OCI-LY3 (cell line): Measurements from ENCODE around the gene TSPAN33.

Experiments used
- EZH2phosphoT487 ChIP-seq: fragments of 200-600 bp; shearing (Covaris generic); IDR thresholded peaks from 2 replicates; pipeline ENCODE4 v1.6.1; 2018; ENCODE audit warnings: antibody characterized with exemption, mixed run types, low read depth
- TF ChIP-seq, protein P1 (sequence below): fragments of 200-600, 300-600 bp; sonication (generic); IDR thresholded peaks from 2 replicates; pipeline ENCODE4 v1.5.1; 2014; ENCODE audit warnings: antibody characterized with exemption, low read length, low read depth

- TF ChIP-seq, protein P1, sequence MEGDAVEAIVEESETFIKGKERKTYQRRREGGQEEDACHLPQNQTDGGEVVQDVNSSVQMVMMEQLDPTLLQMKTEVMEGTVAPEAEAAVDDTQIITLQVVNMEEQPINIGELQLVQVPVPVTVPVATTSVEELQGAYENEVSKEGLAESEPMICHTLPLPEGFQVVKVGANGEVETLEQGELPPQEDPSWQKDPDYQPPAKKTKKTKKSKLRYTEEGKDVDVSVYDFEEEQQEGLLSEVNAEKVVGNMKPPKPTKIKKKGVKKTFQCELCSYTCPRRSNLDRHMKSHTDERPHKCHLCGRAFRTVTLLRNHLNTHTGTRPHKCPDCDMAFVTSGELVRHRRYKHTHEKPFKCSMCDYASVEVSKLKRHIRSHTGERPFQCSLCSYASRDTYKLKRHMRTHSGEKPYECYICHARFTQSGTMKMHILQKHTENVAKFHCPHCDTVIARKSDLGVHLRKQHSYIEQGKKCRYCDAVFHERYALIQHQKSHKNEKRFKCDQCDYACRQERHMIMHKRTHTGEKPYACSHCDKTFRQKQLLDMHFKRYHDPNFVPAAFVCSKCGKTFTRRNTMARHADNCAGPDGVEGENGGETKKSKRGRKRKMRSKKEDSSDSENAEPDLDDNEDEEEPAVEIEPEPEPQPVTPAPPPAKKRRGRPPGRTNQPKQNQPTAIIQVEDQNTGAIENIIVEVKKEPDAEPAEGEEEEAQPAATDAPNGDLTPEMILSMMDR = no peak
- TF ChIP-seq EZH2phosphoT487 = no peak
Measured at GRCh38 chr7:129122078-129122750, 22.3 kb upstream of the TSPAN33 start.
